T follicular helper cell (primary cell): ENCODE results near the gene PPP1R9A.

Source experiments
- DNase-seq: peaks from one replicate; pipeline ENCODE4 v3.0.0-alpha.2; 2020; ENCODE audit warnings: low read depth

PPP1R9A gene

GRCh38 chr7:95035295-95035694, 127.9 kb downstream of the PPP1R9A start:
- DNase-seq = no peak

- no peak for DNase-seq
These were observed 133.6 kb downstream of the PPP1R9A start for GRCh38 chr7:95041031-95041430.

- DNase-seq = no peak
These were observed 138.0 kb downstream of the PPP1R9A start for GRCh38 chr7:95045236-95045923.

GRCh38 chr7:95046494-95047240, 139.3 kb downstream of the PPP1R9A start:
- no peak for DNase-seq

GRCh38 chr7:95047291-95047690, 139.9 kb downstream of the PPP1R9A start:
- DNase-seq = no peak

GRCh38 chr7:95052566-95053094, 145.2 kb downstream of the PPP1R9A start:
- no peak for DNase-seq

GRCh38 chr7:95054386-95054785, 147.0 kb downstream of the PPP1R9A start:
- no peak for DNase-seq

GRCh38 chr7:95055295-95055694, 147.9 kb downstream of the PPP1R9A start:
- DNase-seq = no peak

- DNase-seq = no peak
These were observed 148.8 kb downstream of the PPP1R9A start for GRCh38 chr7:95056107-95056739.

GRCh38 chr7:95056901-95057300, 149.5 kb downstream of the PPP1R9A start:
- no peak for DNase-seq

GRCh38 chr7:95059842-95060313, 152.5 kb downstream of the PPP1R9A start:
- no peak for DNase-seq

- DNase-seq = no peak
These were observed 155.5 kb downstream of the PPP1R9A start for GRCh38 chr7:95062901-95063300.

- no peak for DNase-seq
These were observed 159.5 kb downstream of the PPP1R9A start for GRCh38 chr7:95066737-95067530.

- DNase-seq = no peak
These were observed 181.3 kb downstream of the PPP1R9A start for GRCh38 chr7:95088536-95089215.

- DNase-seq = no peak
These were observed 182.3 kb downstream of the PPP1R9A start for GRCh38 chr7:95089414-95090315.

- no peak for DNase-seq
These were observed 184.9 kb downstream of the PPP1R9A start for GRCh38 chr7:95092324-95092723.

GRCh38 chr7:95095259-95095965, 188.0 kb downstream of the PPP1R9A start:
- no peak for DNase-seq

GRCh38 chr7:95095966-95096540, 188.7 kb downstream of the PPP1R9A start:
- no peak for DNase-seq

GRCh38 chr7:95097291-95097690, 189.9 kb downstream of the PPP1R9A start:
- DNase-seq = no peak
